Measurements from ENCODE around the gene ACTL7B. TPM values are rescaled to one million over a fixed set of nuclear protein-coding genes. Genes with fewer than 3 reads are reported as not detected.

Gene ACTL7B
- total and polyA plus RNA-seq, 2 of the 8 experiments (the other 6 are each of a cell fraction or from before 2014, with no cell fraction given): not detected

DNA sequence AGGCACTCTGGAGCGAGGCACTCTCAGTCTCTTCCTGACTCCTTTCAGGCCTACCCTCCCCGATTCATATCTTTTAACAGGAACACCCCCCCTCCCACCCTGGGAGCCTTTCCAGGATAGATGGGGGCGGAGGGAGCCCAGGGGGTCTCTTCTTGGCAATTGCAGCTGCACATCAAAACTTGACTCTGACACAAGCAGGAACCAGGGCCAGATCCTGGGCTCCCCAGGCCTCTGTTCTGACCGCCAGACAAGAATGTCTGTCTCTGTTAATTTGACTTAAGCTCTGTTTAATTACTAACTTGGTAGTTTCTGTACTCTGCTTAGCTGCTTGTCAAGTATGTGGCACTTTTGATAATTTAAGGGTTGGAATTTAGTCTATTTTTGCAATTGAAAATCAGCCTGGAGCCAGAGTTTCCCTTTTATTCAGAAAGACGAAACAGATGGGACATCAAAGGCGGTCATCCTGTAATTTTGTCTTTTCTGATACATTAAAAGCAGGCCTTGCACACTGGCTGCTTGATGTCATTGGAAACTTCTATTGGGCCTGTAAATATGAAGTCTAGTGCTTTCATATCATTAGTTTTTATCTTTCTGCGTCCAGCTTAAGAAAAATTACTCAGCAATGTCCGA is 43.3 kb downstream of the ACTL7B start:
- H3K4me1 ChIP-seq (replicated peaks in 1 of 4; ENCODE audit: control insufficient read depth in 3 of 4, insufficient read depth in 4 of 4, low read length in 3 of 4): no peaks in the 10 kb centered on the region
- H3K4ac ChIP-seq (replicated peaks; ENCODE audit: insufficient read length, low read depth, low read length): no peak overlapping the region
- H2BK5ac ChIP-seq (ENCODE audit: low read depth, low read length): no peak overlapping the region
- no peaks in the 10 kb centered on the region for H3K79me1 ChIP-seq (ENCODE audit: low read depth, low read length)
- POLR2A ChIA-PET (ENCODE audit: partially characterized antibody): no interaction called here
- no peak overlapping the region for H3K14ac ChIP-seq (ENCODE audit: insufficient read length)
- CTCF ChIA-PET (ENCODE audit: partially characterized antibody): interaction anchor here (0.8 to 2.2 kb wide), 5 partner anchors 16 to 1347 kb away, joined by 3 to 6 read pairs (median 3); no protein-coding TSS in a partner anchor
- no peak overlapping the region for H2AK5ac ChIP-seq (ENCODE audit: low read depth, low read length)
- no peaks in the 10 kb centered on the region for H3K23me2 ChIP-seq (ENCODE audit: low read depth, low read length)
- H3K27ac ChIP-seq (ENCODE audit: low read depth, low read length): no peak overlapping the region
- H3K4me3 ChIP-seq (ENCODE audit: extremely low read depth in 1 of 4, insufficient read depth in 2 of 4, low read depth in 3 of 4, low read length in 4 of 4): no peak overlapping the region
- TF ChIP-seq CHD2 (IDR thresholded peaks at IDR 0.05; ENCODE audit: low read length) (no peak), EZH2 (IDR thresholded peaks at IDR 0.05; ENCODE audit: low read depth, low read length, severe bottlenecking) (no peak), POU5F1 (IDR thresholded peaks at IDR 0.05; ENCODE audit: low read depth, low read length) (no peak), RNF2 (IDR thresholded peaks at IDR 0.05; ENCODE audit: borderline replicate concordance, low read depth, low read length, missing control alignments, poor library complexity, severe bottlenecking) (no peak), BACH1 (IDR thresholded peaks at IDR 0.05; ENCODE audit: low read length) (no peak), SIN3A (conservative IDR thresholded peaks at IDR 0.05 in 1 of 2, IDR thresholded peaks at IDR 0.05 in 1 of 2; ENCODE audit: low read depth in 1 of 2, low read length in 2 of 2) (no peak)
- TF ChIP-seq, protein P1, sequence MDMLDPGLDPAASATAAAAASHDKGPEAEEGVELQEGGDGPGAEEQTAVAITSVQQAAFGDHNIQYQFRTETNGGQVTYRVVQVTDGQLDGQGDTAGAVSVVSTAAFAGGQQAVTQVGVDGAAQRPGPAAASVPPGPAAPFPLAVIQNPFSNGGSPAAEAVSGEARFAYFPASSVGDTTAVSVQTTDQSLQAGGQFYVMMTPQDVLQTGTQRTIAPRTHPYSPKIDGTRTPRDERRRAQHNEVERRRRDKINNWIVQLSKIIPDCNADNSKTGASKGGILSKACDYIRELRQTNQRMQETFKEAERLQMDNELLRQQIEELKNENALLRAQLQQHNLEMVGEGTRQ (IDR thresholded peaks at IDR 0.05; ENCODE audit: low read length): no peak
- TF ChIP-seq, protein P2, sequence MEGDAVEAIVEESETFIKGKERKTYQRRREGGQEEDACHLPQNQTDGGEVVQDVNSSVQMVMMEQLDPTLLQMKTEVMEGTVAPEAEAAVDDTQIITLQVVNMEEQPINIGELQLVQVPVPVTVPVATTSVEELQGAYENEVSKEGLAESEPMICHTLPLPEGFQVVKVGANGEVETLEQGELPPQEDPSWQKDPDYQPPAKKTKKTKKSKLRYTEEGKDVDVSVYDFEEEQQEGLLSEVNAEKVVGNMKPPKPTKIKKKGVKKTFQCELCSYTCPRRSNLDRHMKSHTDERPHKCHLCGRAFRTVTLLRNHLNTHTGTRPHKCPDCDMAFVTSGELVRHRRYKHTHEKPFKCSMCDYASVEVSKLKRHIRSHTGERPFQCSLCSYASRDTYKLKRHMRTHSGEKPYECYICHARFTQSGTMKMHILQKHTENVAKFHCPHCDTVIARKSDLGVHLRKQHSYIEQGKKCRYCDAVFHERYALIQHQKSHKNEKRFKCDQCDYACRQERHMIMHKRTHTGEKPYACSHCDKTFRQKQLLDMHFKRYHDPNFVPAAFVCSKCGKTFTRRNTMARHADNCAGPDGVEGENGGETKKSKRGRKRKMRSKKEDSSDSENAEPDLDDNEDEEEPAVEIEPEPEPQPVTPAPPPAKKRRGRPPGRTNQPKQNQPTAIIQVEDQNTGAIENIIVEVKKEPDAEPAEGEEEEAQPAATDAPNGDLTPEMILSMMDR (IDR thresholded peaks at IDR 0.05; ENCODE audit: control extremely low read depth in 1 of 3, insufficient read depth in 1 of 3, low read depth in 1 of 3, low read length in 3 of 3): no peak
- no peak for FAIRE-seq
- no peaks in the 10 kb centered on the region for H3K9me3 ChIP-seq (ENCODE audit: insufficient read depth in 2 of 2, low read depth in 1 of 2, low read length in 1 of 2)
- no peak overlapping the region for H4K91ac ChIP-seq (replicated peaks; ENCODE audit: insufficient read length, low read length)
- 85% methylated on average over 8 of the region's 8 CpGs; no CpG with 5 or more reads in 1 of the 2 experiments for WGBS, 2 experiments (ENCODE audit: extremely low coverage in 1 of 2, insufficient coverage in 1 of 2, insufficient read length in 1 of 2, insufficient replicate concordance in 2 of 2, low coverage in 1 of 2, low lambda C conversion rate in 2 of 2, missing lambda C conversion rate in 1 of 2)
- H2BK120ac ChIP-seq (replicated peaks; ENCODE audit: low read depth, low read length): no peak overlapping the region
- H3K18ac ChIP-seq (ENCODE audit: extremely low read depth, low read length): no peak overlapping the region
- H3K56ac ChIP-seq (replicated peaks; ENCODE audit: insufficient read length, low read depth, low read length): no peak overlapping the region
- no peak overlapping the region for H2AFZ ChIP-seq (ENCODE audit: low read length)
- no peak overlapping the region for H4K8ac ChIP-seq (ENCODE audit: extremely low read depth, insufficient read depth, low read length)
- H4K5ac ChIP-seq (ENCODE audit: insufficient read length, low read depth, low read length): no peak overlapping the region
- no peak overlapping the region for H3K9ac ChIP-seq (replicated peaks in 1 of 4; ENCODE audit: extremely low read depth in 1 of 4, low read depth in 3 of 4, low read length in 3 of 4)
- H3K79me2 ChIP-seq (ENCODE audit: control insufficient read depth in 1 of 2, insufficient read depth in 2 of 2, low read length in 2 of 2): no peaks in the 10 kb centered on the region
- H2BK20ac ChIP-seq (ENCODE audit: low read length): no peak overlapping the region
- H3K23ac ChIP-seq (ENCODE audit: insufficient read length): no peak overlapping the region
- no peak overlapping the region for H2BK12ac ChIP-seq (ENCODE audit: low read depth, low read length)
- no peaks in the 10 kb centered on the region for H3K36me3 ChIP-seq (ENCODE audit: control insufficient read depth in 2 of 4, insufficient read depth in 4 of 4, low read length in 3 of 4)
- H3K4me2 ChIP-seq (ENCODE audit: insufficient read depth in 1 of 2, low read depth in 2 of 2, low read length in 2 of 2): no peak overlapping the region
- DNase-seq (ENCODE audit: low read depth in 1 of 2, low spot score in 2 of 2): no peak
- no peak overlapping the region for H2BK15ac ChIP-seq (ENCODE audit: low read length)
- H3K27me3 ChIP-seq (replicated peaks in 1 of 4; ENCODE audit: control insufficient read depth in 3 of 4, extremely low read depth in 1 of 4, insufficient read depth in 3 of 4, low read length in 3 of 4): no peaks in the 10 kb centered on the region
- no peaks in the 10 kb centered on the region for H4K20me1 ChIP-seq (replicated peaks in 1 of 2; ENCODE audit: control insufficient read depth in 1 of 2, insufficient read depth in 2 of 2, low read length in 2 of 2)
